Muscle of arm (tissue), 12 donors: ENCODE measurements around the gene PTPRG. TPM values are rescaled to one million over a fixed set of nuclear protein-coding genes. Genes with fewer than 3 reads are reported as not detected.
"Not testable (repeated sequence)": the region's sequence is repeated elsewhere in the genome, so short reads cannot be mapped to it uniquely, and the experiment has no call there.

Source experiments
- DNase-seq: peaks from one replicate; pipeline ENCODE4 v3.0.0-alpha.2; 2013
- polyA plus RNA-seq, 12 donors: library from polyadenylated mRNA; unstranded; fragments of 120-200 nt; gene quantifications; one replicate each; pipeline ENCODE4 v1.2.1, GENCODE V29; 2013; ENCODE audit not compliant: insufficient read length in 12 of 12

PTPRG gene
- polyA plus RNA-seq, 12 donors = 22.6 to 37.0 (median 31.4) TPM; not detected in 1

DNA sequence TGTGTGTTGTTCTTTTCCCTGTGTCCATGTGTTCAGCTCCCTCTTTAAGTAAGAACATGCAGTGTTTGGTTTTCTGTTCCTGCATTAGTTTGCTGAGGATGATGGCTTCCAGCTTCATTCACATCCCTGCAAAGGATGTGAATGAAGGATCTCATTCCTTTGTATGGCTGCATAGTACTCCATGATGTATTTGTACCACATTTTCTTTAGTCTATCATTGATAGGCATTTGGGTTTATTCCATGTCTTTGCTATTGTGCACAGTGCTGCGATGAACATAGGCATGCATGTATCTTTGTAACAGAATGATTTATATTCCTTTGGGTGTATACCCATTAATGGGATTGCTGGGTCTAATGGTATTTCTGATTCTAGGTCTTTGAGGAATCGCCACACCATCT is 199.4 kb downstream of the PTPRG start:
- not testable (repeated sequence) for DNase-seq

DNA sequence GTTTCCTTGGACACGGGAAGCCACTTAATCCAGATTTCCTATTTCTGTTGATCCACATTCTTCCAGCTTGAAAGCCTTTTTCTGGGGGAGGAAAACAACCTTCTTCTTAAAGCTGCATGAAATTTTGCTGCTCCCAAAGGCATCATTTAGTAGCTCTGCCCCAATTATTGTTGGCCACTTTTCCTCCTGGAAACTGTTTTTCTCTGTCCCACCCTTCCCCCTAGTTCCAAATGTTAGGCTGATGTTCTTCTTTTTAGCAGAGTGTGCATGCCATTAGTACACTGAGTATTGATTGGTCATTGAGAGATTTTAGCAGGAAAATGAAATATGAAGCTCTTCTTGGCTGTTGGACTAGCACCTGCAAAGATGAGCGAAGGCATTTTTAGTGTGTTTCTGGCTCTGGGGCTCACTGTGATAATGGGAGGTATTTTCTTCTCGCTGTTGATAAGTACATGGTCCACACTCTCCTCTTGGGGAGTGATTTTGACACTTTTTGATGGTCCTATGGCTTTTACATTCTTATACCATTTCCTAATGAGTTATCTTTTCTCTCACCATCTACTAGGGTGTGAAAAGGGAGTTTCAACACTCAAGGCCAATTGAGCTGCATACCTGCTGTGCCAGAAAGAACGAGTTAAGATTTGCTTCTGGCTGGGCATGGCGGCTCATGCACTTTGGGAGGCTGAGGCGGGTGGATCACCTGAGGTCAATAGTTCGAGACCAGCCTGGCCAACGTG is 200.5 kb downstream of the PTPRG start:
- DNase-seq = peak; percentile 60

DNA sequence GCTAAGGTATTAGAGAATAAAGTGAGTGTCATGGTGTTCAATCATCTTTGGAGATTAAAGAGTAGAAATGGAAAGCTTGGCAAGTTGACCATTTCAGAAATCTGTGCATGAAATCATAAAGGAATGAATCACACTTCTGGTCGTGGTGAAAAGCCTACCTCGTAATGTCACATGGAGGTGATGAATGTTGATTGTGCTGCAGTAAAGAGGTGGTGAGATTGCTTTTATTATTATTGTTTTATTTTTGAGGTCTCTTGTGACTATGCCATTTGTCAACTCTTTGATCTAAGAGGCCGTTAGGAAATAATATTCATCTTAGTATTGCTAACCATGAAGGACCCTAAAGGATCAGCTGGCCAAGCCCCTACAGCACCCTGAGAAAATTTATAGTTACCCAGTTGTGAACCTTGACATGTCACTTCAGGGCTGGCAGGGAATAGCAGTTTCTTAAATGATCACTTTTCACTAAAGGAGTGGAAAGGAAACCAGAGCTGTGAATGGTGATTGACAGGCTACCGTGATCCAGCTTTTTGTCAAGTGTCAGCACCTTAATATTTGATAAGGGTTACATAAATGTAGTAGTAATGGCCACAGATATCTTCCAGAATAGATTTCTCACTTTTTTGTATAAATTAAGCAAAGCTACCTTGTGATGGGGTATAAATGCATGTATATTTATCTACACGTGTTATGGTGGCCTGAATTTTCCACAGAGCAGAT is 203.9 kb downstream of the PTPRG start:
- DNase-seq = no peak

DNA sequence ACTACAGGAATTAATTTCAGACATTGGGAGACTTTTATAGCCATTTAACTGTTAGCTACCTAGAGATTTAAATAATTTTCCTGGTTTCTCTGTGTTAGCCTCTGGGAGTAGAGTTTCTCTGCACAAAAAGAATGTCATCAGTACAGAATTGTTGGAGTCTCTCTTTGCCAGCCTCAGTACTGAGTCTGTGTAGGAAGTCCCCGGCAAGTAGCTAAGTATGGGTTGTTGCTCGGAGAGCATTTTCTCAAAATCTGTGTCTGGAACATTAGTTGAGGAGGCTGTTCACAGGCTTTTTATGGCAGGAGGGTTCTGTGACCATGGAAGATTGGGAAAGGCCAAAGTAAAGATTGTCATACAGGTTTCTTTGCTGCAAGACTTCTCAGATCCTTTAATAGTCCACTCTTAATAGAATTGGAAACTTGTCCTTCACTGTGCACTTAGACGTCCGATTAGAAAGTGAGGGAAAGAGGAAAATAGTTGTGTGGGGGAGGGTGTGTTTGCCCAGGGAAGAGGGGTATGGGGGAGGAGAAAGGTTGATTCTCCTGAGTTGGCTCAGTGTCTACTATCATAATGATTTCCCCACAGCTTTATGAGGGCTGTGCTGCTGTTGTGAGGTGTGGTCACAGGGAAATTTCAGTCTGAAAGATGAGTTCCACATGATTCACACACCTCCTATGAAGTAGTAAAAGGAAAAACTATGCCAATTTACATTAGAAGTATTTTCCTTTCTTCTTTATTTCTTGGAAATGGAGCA is 207.1 kb downstream of the PTPRG start:
- DNase-seq = no peak

DNA sequence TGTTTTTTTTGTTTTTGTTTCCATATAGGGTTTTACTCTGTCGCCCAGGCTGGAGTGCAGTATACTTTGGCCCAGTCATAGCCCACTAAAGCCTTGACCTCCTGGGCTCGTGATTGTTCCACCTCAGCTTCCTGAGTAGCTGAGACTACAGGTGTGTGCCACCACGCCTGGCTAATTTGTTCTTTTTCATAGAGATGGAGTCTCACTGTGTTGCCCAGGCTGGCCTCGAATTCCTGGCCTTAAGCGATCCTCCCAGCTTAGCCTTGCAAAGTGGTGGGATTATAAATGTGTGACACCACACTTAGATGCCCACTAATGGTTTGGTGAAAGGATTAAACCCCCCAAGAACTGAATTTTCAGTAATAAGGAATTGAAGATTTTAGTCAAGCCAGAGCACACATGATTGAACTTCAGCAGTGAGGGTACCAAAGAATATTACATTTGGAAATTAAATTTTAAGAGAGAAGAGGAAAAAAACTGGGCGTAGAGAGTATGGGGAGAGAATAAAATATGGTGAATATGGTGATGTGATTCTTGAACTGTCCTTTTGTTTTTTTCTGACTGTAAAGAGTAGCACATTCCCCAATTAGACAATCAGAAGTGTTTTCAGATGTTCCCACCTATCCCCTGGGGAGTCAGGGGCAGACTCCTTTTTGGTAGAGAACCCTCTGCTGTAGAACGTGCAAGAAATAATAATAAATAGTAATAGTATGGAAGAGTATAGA is 208.1 kb downstream of the PTPRG start:
- no peak for DNase-seq

DNA sequence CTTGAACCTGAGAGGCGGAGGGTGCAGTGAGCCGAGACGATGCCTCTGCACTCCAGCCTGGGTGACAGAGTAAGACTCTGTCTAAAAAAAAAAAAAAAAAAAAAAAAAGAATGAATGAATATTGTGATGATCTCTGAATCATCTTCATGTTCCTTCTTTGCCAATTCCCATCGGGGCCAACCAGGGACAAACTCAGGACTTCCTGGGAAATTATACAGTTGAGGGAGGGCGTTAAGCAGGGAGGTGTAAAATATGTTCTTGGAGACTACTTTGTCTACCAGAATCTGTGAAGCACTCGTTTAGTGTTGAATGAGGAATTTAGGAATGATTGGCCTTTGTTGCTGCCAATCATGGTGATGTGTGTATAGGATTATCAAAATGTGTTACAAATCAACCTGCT is 210.6 kb downstream of the PTPRG start:
- DNase-seq = no peak

DNA sequence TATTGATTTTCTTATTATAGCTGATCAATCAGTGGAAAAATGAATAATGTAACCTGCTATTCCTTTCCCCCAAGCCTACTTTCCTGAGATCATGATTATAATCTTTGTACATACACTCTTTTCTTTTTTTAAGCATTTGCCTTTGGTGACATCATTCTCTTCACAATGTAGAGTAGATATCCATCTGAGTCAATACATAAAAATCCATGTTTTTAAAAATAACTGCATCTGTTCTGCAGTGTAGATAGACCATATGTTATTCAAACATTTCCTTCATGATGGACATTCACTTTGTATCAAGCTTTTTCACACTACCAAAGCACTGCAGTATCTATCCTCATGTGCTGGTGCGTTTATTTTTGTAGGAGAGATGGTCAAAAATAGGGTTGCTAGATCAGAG is 211.1 kb downstream of the PTPRG start:
- no peak for DNase-seq

DNA sequence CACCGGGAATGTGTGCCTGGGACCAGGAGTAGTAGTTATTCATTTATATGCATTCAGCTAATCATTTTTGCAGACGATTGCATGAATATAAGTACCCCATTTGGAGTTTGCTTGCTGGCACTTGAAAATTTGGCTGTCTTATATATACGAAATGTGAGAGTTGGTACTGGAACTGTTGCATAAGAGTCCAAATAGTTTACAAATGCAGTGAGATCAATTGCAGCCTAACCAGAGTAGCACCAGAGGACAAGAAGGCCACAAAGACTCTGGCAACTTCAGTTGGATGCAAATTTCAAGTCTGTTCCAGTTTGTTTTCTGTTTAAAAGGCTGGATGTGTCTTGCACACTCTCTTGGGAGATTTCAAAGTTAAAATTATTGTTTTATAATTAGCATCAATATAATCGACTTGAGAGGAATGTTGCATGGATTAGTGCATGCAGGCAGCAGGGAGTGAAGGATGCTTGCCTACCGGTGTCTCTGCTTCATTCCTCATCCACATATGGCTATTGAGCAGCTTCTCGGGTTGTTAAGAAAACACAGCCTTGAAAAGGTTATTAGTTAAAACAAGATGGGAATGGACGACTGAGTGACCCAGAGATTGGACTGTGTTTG is 213.0 kb downstream of the PTPRG start:
- no peak for DNase-seq

DNA sequence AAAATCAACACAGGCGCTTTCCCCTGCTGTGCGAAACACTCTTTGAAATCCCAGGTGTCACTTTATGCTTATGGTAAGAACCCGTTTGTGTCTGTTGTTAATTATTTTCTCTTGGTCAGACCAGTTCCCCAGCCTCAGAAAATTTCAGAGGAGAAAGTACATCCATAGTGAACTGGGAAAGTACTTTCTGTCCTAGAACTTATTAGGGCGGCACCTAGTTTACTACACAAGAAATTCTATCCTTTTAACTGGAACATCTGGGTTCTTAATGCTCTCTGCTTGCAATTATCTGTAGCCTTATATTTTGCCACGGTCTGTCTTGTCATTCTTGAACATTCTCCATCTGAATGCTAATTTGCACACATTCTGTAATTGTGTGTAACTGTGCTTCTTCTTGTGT is 215.0 kb downstream of the PTPRG start:
- no peak for DNase-seq

DNA sequence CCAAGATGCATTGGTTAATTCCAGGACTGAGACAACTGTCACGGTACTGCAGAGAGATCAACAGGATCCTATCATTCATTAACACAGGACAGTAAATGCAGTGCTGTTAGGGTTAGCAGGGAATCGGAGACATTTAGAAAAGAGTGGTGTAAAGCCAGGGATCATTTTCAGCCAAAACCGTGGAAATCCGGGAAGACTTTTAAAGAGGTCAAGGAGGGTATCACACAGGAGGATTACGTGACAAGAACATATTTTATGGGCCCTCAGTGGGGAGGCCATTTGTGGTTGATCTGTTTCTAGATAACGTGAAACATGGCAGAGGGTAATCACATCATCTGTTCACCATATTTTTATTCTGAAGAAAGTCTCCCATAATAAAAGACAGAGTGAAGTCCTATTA is 216.1 kb downstream of the PTPRG start:
- DNase-seq = no peak

DNA sequence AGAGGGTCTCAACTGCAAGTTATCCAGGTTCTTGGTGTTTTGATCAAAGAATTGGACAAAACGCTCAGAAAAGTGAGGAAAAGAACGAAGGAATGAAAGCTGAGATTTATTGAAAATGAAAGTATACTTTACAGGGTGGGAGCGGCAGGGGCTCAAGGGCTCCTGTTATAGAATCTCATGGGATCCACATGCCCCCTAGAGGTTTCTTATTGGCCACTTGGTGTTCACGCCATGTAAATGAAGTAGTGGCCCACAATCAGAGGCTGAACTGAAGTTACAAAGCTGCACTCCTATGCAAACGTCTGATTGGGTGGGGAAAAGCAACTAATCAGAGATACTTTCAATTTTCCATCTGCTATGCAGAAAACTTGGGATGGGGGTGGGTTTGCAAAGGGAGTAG is 216.7 kb downstream of the PTPRG start:
- DNase-seq = no peak

DNA sequence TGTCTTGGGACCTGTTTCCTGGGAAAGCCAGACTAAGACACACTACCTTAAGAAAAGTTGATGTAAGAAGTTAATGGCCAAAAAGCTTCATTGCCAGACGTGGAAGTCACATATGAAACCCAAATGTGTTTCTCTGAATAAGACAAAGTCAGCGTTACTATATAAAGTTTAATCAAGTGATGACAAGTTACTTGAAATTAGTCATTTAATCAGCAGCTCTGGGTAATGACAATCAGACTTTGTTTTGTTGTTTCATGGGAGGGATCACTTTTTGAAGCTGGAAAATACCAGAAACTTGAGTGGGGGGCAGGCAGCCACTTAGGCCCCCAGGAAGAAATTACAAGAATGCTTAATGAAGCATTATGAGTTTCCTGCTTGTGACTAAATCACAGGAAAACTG is 218.6 kb downstream of the PTPRG start:
- DNase-seq = no peak

DNA sequence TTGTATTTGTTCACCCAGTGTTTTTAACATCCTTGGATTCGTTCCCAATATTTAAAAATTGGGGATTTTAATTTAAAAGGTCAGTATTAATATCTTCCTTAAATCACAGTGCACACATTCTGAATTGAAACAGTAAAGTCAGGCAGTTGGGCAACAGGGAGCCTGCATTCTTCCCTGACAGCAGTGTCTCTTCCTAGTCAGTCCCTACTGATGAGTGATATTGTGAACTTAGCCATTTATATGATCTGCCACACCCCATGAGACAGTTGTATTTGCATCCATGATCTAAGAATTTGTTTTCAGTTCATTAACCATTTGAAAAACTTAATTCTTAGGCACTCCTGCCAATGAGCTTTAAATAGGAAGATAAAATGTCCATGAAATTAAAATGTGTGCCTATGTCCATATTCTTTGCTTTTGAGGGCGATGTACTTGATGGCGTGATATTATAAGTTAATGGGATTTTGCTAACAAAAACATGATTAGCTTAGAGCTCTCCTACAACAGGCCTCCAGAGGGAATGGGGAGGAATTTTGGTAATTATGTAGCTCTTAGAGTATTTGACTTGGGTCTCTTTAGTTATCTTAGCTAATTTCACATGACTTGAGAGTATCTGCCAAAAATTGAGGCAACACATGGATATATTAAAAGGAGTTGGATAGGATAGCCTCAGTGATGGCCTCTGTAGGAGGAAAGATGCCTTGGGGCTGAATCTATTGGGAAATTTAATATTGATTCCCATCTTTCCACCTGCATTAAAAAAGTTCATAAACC is 219.3 kb downstream of the PTPRG start:
- DNase-seq = no peak

DNA sequence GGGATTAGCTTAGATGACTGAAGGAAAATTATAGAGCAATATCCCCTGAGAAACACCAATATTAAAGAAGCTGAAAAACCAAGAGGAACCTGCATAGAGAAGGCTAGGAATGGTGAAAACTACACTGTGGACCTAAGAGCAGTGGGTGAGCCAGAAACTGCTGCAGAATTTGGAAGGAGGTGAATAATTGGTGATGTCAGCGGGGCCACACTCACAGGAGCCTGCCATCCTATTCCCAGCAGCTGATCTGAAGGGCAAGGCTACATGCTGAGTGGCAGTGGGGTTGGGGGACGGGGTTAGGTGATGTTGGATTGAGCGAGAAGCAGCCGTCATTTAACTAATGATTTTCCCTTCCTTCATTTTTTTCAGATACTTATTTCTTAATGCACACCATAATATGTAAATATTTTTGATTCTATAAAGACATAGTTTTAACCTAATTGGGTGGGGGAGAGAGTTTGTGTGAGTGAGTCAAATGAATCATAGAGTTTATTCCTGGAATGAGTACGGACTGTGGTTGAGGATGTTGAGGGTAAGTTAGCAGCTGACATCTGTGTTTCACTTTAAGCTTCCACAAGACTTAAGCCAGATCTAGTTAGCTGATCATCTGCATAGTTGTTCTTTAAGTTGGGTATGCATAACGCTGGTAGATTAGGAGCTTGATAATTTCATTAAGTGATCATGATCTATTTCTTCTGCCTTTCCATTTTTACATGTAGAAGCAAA is 222.8 kb downstream of the PTPRG start:
- no peak for DNase-seq

DNA sequence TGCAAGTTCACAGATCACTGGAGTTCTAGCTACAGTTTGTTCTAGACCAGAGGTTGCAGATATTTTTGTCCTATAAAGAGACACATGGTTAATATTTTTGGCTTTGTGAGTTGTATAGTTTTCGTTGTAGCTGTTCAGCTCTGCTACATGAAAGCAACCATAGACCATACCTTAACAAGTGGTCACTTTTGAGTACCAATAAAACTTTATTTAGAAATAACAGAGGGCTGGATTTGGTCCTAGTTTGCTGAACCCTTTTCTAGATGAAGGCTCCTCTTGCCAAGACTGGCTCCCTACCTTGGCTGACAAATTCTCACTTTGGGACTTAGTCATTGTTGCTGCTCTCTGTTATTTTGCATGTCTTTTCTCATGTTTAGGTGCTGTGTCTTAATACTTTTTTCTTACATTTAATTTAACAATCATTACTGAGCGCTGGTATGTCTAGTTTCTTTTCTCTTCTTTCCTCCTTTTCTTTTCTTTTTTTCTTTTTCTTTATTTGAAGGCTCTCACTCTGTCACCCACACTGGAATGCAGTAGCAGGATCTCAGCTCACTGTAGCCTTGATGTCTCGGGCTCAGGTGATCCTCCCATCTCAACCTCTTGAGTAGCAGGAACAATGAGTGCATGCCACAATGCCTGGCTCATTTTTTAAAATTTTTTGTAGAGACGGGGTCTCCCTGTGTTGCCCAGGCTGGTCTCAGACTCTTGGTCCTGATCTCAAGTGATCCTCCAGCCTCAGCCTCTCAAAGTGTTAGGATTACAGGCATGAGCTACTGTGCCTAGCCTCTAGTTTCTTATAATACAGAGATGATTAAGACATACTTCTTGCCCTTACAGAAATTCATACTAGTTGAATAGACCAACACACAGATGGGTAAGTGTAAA is 227.5 kb downstream of the PTPRG start:
- DNase-seq = no peak

DNA sequence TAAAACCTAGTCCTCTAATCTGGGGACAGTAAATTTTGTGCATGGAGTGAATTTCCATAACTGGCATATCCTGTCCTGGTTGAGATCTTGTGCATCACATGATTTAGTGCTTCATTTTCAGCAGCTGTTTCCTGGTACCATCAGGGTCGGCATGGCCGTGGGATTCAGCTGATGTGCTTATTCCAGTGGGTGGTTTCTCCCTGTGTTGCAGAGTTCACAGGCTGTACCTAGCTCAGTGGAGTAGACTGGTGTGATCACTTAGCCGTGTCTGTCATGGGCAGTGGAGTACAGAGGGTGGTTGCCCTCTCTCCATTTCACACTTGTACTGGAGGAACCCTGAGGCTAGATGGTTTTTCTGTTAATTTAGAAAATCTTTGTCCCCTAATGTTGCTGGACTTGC is 228.5 kb downstream of the PTPRG start:
- no peak for DNase-seq

DNA sequence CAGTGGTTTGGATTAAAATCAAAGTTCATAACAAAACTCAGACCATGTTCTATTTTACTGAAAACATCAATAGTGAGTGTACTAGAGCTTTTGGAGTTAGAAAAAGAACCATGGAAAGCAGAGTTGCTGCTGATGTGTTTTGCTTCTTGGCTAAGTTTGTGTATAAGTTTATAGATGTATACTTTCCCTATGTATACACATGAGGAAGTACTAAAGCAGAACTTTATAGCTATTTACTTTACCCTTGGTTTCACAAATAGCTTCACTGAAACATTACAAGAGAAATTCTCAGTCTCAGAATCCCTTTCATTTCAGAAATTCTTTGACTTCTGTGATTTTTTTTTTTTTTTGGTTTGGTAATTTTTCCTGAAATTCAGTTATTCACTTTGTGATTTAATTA is 229.0 kb downstream of the PTPRG start:
- no peak for DNase-seq

DNA sequence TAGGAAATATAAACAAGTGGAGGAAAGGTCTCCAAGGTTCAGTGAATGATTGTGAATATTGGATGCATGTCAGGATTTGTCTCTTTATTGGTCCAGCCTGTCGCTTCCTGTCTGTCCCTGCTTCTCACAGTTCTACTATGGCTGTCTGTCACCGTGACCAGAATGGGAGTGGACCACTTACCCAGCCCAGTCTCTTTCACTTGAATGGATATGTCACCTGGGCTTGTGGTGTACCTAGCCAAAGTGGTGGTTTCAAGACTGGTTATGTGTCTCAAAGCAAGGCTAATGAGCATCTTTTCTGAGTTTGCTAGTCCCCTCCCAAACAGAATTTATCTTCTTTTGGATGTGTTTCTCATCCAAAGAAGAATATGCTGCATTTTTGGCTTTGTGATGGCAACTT is 231.7 kb downstream of the PTPRG start:
- DNase-seq = no peak

DNA sequence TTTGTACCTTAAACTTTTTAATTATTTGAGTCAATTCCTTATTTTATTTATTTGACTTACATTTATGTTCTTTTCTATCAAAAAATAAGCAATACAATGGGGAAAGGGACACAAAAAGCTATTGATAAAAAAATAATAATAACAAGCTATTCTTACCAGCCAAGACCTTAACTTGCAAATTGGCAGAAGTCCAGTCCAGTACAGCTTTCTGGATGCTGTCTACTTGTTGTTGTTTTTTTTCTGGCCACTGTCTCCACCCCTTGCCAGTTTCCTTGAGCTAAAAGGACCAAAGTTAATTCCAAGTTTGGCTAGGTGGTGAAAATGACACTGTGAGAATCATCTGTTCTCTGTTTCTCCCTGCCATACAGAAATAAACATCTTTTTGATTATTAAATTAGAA is 232.2 kb downstream of the PTPRG start:
- DNase-seq = no peak
